Activated T-cell treated with anti-CD3 and anti-CD28 coated beads, Interleukin-2, amount 50 U/mL, for 4 hours (primary cell): ENCODE results near the gene NOL9. TPM values are rescaled to one million over a fixed set of nuclear protein-coding genes. Genes with fewer than 3 reads are reported as not detected.

ENCODE experiments used
- ATAC-seq, 2 donors: fragments of 200-7000 bp; cut with Tn5 transposase; one replicate each; pipeline ENCODE4 v1.10.0; 2021
- DNase-seq: peaks from one replicate; pipeline ENCODE4 v3.0.0-alpha.2; 2020
- H3K27me3 Mint-ChIP-seq: one replicate; pipeline ENCODE4 v1.8.0; 2021; ENCODE audit warnings: low read depth, mixed read lengths
- H3K36me3 Mint-ChIP-seq: one replicate; pipeline ENCODE4 v1.8.0; 2022; ENCODE audit warnings: mixed read lengths; ENCODE audit not compliant: insufficient read depth
- H3K4me1 Mint-ChIP-seq: one replicate; pipeline ENCODE4 v1.8.0; 2021; ENCODE audit warnings: low read depth, mixed read lengths
- H3K4me3 Mint-ChIP-seq: one replicate; pipeline ENCODE4 v1.8.0; 2021; ENCODE audit warnings: mild to moderate bottlenecking, moderate library complexity, mixed read lengths
- H3K9me3 Mint-ChIP-seq: one replicate; pipeline ENCODE4 v1.8.0; 2021; ENCODE audit warnings: mixed read lengths
- total RNA-seq, 3 donors: library from RNA; stranded (reverse); gene quantifications; one replicate each; pipeline ENCODE4 v1.2.1, GENCODE V29; 2021

NOL9 gene
- total RNA-seq, 3 donors from 2014 or later, result 69.3 to 80.2 (median 76.5) TPM

DNA sequence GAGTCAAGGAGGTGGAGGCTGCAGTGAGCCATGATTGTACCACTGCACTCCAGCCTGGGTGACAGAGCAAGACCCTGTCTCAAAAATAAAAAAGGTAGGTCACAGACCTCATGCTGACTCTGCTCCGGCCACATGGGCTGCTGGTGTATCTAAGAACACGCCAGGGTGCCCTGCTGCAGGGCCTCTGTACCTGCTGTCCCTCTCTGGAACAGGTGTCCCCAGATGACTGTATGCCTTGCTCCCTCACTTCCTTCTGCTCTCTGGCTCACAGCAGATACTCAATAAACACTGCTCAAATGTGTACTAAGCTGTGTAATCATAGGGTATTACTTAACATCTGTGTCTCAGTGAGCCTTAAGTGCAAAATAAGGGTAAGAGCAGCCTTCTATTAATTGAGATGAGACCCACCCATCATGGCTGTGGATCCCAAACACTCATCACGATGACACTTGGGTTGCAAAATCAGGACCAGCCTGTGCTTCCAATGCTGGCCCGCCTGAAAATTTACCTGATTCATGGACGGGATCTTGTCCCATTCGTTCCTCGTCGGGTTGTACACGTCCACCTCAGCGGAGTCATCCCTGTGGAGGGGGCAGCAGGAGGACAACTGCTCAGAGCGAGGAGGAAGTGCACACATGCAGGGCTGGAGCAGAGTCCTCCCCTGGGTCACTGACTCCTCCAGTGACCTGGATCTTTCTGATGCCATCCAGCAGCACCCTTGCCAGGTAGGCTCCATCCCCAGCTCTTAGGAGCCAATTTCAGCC is 40.8 kb upstream of the NOL9 start:
- ATAC-seq (no peak), DNase-seq (no peak)
- peaks cover 47% of the 10 kb centered on the region for H3K4me1 Mint-ChIP-seq
- no peaks in the 10 kb centered on the region for H3K27me3 Mint-ChIP-seq
- peaks cover 17% of the 10 kb centered on the region for H3K36me3 Mint-ChIP-seq
- no peak overlapping the region for H3K4me3 Mint-ChIP-seq
- no peaks in the 10 kb centered on the region for H3K9me3 Mint-ChIP-seq

DNA sequence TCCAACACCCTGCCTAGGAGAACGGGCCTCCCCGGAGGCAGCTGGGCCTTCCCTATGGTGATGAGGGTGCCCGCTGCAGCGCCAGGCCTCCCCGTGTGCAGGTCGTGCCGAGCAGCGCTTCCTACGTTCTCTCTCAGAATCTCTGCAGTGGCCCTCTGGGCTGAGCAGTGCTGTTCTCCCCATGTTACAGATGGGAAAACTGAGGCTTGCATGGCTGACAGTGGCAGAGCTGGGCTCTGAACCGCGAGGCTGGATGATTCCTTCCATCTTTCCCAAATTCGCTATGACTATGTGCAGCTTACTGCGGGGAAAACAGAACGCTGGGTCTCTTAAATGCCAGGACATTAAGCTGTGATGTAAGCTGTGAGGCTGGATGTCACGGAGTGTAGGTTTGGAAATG is 39.5 kb upstream of the NOL9 start:
- ATAC-seq (no peak), DNase-seq (no peak)
- H3K4me1 Mint-ChIP-seq, result peaks cover 36% of the 10 kb centered on the region
- no peaks in the 10 kb centered on the region for H3K27me3 Mint-ChIP-seq
- no peaks in the 10 kb centered on the region for H3K9me3 Mint-ChIP-seq
- H3K36me3 Mint-ChIP-seq, result peaks cover 13% of the 10 kb centered on the region
- no peak overlapping the region for H3K4me3 Mint-ChIP-seq

DNA sequence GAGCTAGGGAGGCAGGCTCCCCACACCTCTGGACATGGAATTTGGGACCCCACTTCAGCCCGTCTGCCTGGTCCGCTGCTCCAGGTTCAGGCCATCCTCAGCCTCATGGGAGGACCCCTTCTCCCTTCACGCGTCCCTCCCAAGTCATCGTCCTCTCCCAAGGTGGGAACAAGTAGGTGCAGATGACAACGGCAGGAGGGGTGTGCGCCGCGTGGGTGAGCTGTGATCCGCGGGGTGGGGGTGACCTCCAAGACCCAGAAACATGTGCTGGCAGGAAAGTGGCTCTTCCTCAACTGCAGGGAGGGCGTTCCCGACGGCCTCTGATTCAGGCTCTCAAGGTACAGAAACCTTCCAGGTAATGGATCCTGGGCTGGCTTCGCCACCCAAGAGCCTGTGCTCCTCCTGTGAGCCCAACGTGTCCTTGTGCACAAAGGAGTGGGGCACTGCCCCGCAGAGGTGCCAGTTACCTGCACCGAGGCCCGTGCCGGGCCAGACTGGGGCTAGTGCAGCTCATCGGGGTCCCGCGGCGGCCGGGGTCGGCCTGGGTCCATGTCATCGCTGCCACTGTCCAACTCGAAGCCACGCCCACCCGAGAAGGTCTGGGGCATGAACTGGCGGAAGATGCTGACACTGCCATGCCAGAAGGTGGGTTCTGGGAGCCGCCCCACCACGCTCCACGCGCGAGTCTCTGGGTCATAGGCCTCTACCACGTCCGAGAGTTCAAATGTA is 38.7 kb upstream of the NOL9 start:
- H3K4me3 Mint-ChIP-seq, result no peak overlapping the region
- ATAC-seq (no peak), DNase-seq (no peak)
- H3K9me3 Mint-ChIP-seq, result no peaks in the 10 kb centered on the region
- H3K27me3 Mint-ChIP-seq, result no peaks in the 10 kb centered on the region
- peaks cover 13% of the 10 kb centered on the region for H3K36me3 Mint-ChIP-seq
- H3K4me1 Mint-ChIP-seq, result peaks cover 31% of the 10 kb centered on the region

DNA sequence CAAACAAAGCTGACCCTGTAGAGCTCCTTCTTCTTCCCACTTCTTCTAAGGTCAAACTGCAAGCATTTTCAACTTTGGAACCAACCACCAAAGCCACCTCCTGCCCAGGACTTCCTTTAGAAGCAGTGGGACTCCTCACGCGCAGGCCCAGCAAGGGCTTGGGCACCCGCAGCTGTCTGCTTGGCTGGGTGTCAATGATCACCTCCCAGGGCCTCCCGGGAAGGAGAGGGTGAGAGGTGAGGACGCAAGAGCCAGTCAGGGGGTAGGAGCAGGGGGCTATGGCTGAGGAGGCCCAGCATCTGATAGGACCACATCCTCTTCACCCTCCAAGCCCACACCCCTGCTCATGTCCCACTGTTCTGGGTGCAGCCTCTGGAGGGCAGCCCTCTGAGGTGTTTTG is 38.1 kb upstream of the NOL9 start:
- Mint-ChIP-seq H3K4me3 (no peak overlapping the region), H3K27me3 (no peaks in the 10 kb centered on the region), H3K9me3 (no peaks in the 10 kb centered on the region), H3K36me3 (peaks cover 15% of the 10 kb centered on the region), H3K4me1 (peaks cover 29% of the 10 kb centered on the region)
- ATAC-seq, result no peak
- DNase-seq, result no peak

DNA sequence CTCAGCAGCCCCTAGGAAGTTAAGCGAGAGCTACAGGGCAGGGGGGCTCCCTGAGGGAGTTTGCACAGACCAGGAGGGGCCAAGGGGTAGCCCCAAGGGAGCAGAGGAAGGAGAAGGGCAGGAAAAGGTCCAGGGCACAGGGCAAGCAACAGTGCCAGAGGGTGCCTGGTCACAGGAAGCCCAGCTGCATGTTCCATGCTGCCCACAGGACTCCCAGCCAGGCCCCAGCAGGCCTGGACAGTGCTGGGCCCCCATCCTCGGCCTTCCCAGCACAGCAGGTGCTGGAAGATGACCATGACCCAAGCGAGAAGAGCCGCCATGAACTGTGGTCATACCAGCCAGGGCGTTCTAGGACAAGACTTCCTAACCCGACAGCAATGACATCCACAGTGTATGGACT is 37.3 kb upstream of the NOL9 start:
- no peaks in the 10 kb centered on the region for H3K27me3 Mint-ChIP-seq
- ATAC-seq (no peak), DNase-seq (no peak)
- H3K4me3 Mint-ChIP-seq, result no peak overlapping the region
- H3K9me3 Mint-ChIP-seq, result no peaks in the 10 kb centered on the region
- H3K36me3 Mint-ChIP-seq, result peaks cover 15% of the 10 kb centered on the region
- peaks cover 22% of the 10 kb centered on the region for H3K4me1 Mint-ChIP-seq

DNA sequence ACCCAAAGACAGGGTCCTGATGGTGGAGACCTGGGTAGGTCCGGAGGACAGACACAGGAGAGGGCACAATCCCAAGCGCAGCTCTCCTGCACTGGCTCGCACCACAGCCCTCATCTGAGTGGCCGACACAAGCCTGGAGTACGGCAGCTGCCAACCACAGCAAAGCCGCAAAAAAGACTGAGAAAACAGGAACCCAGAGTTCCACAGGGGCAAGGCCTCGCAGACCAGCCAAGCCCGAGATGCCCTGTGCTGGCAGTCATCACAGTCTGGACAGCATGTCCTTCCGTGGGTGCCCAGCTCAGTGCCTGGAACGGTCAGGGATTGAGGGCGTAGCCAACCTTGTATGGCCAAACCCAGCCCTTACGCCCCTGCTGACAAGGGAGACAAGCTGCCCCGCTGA is 36.9 kb upstream of the NOL9 start:
- no peaks in the 10 kb centered on the region for H3K9me3 Mint-ChIP-seq
- no peaks in the 10 kb centered on the region for H3K27me3 Mint-ChIP-seq
- no peak for ATAC-seq
- H3K36me3 Mint-ChIP-seq, result peaks cover 11% of the 10 kb centered on the region
- peaks cover 18% of the 10 kb centered on the region for H3K4me1 Mint-ChIP-seq
- no peak overlapping the region for H3K4me3 Mint-ChIP-seq
- DNase-seq, result no peak

DNA sequence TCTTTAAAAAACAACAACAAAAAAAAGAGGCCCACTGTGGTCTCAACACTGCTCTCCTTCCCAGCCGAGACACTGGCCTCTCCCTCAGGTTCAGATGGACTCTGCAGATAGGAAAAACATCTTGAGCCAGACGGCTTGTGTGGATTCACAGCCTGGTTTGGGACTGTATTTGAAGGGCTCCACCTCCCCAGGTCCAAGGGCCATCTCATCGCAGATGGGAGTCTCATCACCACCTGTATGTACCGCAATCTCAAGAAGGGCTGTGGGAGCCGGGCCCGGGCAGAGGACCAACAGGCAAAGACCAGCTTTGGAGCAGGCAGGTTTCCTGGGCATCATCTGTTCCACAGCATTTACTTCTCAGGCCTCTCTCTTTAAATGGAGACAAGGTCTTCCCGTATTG is 35.7 kb upstream of the NOL9 start:
- peaks cover 9% of the 10 kb centered on the region for H3K36me3 Mint-ChIP-seq
- H3K27me3 Mint-ChIP-seq, result no peaks in the 10 kb centered on the region
- H3K4me3 Mint-ChIP-seq, result no peak overlapping the region
- ATAC-seq (no peak), DNase-seq (no peak)
- H3K4me1 Mint-ChIP-seq, result peaks cover 9% of the 10 kb centered on the region
- H3K9me3 Mint-ChIP-seq, result no peaks in the 10 kb centered on the region

DNA sequence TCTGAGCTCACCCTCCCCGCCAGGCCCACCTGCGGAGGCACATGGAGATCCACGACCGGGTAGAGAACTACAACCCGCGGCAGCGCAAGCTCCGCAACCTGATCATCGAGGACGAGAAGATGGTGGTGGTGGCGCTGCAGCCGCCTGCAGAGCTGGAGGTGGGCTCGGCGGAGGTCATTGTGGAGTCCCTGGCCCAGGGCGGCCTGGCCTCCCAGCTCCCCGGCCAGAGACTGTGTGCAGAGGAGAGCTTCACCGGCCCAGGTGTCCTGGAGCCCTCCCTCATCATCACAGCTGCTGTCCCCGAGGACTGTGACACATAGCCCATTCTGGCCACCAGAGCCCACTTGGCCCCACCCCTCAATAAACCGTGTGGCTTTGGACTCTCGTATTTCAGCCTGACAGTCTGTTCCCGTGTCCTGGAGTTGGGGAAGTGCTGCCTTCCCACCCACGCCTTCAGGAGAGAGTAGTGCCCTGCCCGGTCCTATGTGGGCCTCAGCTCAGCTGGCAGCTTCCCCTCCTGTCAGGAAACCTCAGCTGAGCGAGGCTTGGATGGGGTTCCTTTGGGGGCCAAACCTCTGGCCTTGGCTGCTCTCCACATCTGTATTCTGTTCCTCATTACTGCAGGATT is 34.7 kb upstream of the NOL9 start:
- ATAC-seq (no peak), DNase-seq (no peak)

DNA sequence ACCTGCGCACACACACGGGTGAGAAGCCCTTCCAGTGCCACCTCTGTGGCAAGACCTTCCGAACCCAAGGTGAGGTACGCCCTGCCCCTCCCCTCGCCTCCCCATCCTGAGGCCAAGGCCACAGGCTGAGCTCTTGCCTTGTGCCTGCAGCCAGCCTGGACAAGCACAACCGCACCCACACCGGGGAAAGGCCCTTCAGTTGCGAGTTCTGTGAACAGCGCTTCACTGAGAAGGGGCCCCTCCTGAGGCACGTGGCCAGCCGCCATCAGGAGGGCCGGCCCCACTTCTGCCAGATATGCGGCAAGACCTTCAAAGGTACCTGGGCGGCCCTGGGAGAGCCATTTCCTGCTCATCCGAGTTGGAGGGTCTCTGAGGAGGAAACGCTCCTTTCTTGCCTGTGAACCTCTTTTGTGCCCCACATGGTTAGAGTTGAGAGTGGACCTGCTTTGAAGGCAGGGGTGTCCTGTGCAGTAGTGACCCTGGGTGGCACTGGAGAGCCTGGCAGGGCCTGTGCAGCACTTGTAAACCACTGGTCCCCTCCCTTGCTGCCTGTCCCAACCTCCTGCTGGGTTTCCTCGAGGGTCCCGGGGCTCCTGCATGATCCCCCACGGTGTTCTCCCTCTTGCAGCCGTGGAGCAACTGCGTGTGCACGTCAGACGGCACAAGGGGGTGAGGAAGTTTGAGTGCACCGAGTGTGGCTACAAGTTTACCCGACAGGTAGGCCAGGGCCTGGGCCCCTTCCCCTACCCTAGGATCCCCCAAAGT is 34.0 kb upstream of the NOL9 start:
- Mint-ChIP-seq H3K4me3 (no peak overlapping the region), H3K4me1 (peaks cover 12% of the 10 kb centered on the region), H3K27me3 (no peaks in the 10 kb centered on the region), H3K36me3 (peaks cover 4% of the 10 kb centered on the region), H3K9me3 (no peaks in the 10 kb centered on the region)
- ATAC-seq (no peak), DNase-seq (no peak)

More for the DNA sequence above, 34.7 kb upstream of the NOL9 start:
- H3K9me3 Mint-ChIP-seq, result no peaks in the 10 kb centered on the region
- no peaks in the 10 kb centered on the region for H3K27me3 Mint-ChIP-seq
- H3K4me3 Mint-ChIP-seq, result no peak overlapping the region
- H3K36me3 Mint-ChIP-seq, result peaks cover 7% of the 10 kb centered on the region
- H3K4me1 Mint-ChIP-seq, result peaks cover 15% of the 10 kb centered on the region

DNA sequence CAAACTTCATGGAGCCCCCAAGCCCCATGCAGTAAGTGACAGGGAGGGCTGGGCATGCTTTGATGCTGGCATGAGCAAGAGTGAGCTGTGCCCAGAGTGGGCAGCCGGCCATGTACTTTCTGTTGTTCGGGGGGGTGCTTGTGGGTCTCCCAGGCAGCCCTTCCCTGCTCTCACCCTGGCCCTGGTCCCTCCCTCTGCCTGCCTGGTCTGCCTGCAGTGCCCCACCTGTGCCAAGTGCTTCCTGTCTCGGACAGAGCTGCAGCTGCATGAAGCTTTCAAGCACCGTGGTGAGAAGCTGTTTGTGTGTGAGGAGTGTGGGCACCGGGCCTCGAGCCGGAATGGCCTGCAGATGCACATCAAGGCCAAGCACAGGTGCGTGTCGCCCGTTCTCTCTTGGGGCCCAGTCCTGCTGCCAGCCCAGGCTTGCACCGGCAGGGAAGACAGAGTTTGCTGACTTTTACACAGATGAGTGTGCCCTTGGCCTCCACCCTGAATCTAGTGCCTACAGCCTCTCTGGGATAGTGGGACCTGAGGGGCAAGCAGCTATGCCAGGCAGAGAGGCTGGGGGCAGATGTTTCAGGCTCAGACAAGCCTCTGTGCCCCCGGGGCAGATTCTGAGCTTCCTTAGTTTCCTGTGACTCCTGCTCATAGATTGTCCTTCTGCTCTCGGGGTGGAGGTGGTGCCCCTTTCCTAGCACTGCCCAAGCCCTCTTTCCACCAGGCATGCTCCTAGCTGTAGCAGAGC is 33.1 kb upstream of the NOL9 start:
- H3K27me3 Mint-ChIP-seq, result no peaks in the 10 kb centered on the region
- peaks cover 4% of the 10 kb centered on the region for H3K36me3 Mint-ChIP-seq
- no peak for DNase-seq
- no peak overlapping the region for H3K4me3 Mint-ChIP-seq
- no peaks in the 10 kb centered on the region for H3K9me3 Mint-ChIP-seq
- peaks cover 14% of the 10 kb centered on the region for H3K4me1 Mint-ChIP-seq
- no peak for ATAC-seq

DNA sequence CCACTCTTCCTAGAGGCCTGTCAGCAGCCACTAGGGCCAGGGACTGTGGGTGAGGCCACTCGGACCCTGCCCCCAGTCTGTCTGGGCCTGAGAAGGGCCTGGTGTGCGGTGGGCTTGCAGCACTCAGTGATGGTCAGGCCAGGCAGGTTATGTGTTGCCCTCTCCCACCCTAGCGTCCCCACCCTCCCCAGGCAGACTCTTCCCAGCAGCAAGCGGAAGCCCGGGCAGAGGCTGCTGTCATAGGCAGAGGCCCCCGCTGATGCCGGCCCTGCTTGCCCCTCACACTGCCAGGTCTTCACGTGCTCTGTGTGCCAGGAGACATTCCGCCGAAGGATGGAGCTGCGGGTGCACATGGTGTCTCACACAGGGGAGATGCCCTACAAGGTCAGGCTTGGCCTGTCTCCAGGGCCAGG is 32.1 kb upstream of the NOL9 start:
- DNase-seq, result no peak
- H3K4me3 Mint-ChIP-seq, result no peak overlapping the region
- ATAC-seq, result no peak
- H3K27me3 Mint-ChIP-seq, result no peaks in the 10 kb centered on the region
- peaks cover 24% of the 10 kb centered on the region for H3K4me1 Mint-ChIP-seq
- peaks cover 4% of the 10 kb centered on the region for H3K36me3 Mint-ChIP-seq
- no peaks in the 10 kb centered on the region for H3K9me3 Mint-ChIP-seq

DNA sequence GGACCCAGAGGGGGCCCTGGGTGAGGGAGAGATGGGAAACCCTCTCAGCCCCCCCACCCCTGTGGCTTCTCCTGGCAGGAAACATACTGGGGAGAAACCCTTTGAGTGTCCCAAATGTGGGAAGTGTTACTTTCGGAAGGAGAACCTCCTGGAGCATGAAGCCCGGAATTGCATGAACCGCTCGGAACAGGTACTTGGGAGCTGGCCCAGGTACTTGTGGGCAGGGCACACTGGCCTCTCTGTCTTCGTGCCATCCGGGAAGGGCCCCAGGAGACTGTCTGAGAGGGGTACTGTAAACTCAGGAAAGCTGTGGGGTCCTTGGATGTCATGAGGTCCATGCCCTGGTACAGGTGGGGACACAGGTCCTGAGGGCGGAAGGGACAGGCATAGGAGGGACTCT is 31.5 kb upstream of the NOL9 start:
- ATAC-seq (no peak), DNase-seq (no peak)
- Mint-ChIP-seq H3K36me3 (peaks cover 4% of the 10 kb centered on the region), H3K9me3 (no peaks in the 10 kb centered on the region), H3K27me3 (no peaks in the 10 kb centered on the region), H3K4me1 (peaks cover 27% of the 10 kb centered on the region), H3K4me3 (no peak overlapping the region)

DNA sequence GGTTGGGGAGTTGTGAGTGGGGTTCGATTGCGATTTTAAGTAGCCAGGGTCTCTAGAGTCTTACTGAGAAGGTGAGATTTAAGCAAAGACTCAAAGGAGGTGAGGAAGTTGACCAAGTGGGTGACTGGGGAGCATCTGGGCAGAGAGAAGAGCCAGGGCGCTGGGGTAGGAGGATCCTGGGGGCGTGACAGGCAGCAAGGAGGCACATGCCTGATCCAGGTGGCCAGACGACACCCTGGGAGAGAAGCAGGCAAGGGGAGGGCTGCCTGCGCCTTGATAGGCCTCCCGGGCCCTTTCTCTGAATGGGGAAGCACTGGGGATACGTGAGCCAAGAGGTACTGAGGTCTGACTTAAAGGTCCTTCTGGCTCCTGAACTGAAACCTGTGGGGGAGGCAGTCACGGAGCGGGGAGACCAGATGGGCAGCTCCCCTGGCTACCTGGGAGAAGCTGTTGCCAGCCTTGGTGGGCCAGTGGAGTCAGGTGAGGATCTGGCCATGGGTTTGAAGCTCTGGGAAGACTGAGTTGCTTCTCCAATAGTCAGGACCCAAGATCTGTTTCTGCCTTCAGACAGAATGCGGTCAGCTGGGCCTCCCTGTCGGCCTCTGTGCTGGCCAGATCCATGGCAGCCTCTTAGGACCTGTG is 30.9 kb upstream of the NOL9 start:
- H3K27me3 Mint-ChIP-seq, result no peaks in the 10 kb centered on the region
- H3K9me3 Mint-ChIP-seq, result no peaks in the 10 kb centered on the region
- H3K36me3 Mint-ChIP-seq, result peaks cover 4% of the 10 kb centered on the region
- no peak for ATAC-seq
- H3K4me3 Mint-ChIP-seq, result no peak overlapping the region
- H3K4me1 Mint-ChIP-seq, result peaks cover 33% of the 10 kb centered on the region
- no peak for DNase-seq
